ENCODE data around the gene CDK11A.
"Not testable (repeated sequence)": the region's sequence is repeated elsewhere in the genome, so short reads cannot be mapped to it uniquely, and the experiment has no call there.

Gene CDK11A

GRCh38 chr1:1721201-1721600 is 3.0 kb downstream of the CDK11A start:
- no peak for DNase-seq

GRCh38 chr1:1715109-1715883 is 8.9 kb downstream of the CDK11A start:
- DNase-seq = not testable (repeated sequence)

GRCh38 chr1:1707897-1708296 is 16.3 kb downstream of the CDK11A start:
- DNase-seq = not testable (repeated sequence)

- not testable (repeated sequence) for DNase-seq
Observed at GRCh38 chr1:1707241-1707640, 16.9 kb downstream of the CDK11A start.

- not testable (repeated sequence) for DNase-seq
Observed at GRCh38 chr1:1705623-1706022, 18.5 kb downstream of the CDK11A start.

GRCh38 chr1:1704284-1704957 is 19.7 kb downstream of the CDK11A start:
- DNase-seq = not testable (repeated sequence)

- DNase-seq = no peak
Observed at GRCh38 chr1:1703796-1704195, 20.4 kb downstream of the CDK11A start.

GRCh38 chr1:1702506-1702905 is 21.7 kb downstream of the CDK11A start:
- not testable (repeated sequence) for DNase-seq

GRCh38 chr1:1700557-1700956 is 23.6 kb downstream of the CDK11A start:
- not testable (repeated sequence) for DNase-seq

- DNase-seq = not testable (repeated sequence)
Observed at GRCh38 chr1:1700067-1700466, 24.1 kb downstream of the CDK11A start.

- DNase-seq = not testable (repeated sequence)
Observed at GRCh38 chr1:1699061-1699460, 25.1 kb downstream of the CDK11A start.

GRCh38 chr1:1697358-1698183 is 26.6 kb downstream of the CDK11A start:
- DNase-seq = not testable (repeated sequence)

GRCh38 chr1:1696431-1697357 is 27.5 kb downstream of the CDK11A start:
- not testable (repeated sequence) for DNase-seq

- peak; percentile 90 for DNase-seq
Observed at GRCh38 chr1:1692714-1693647, 31.2 kb downstream of the CDK11A start, which contains the start of gene SLC35E2B. Gene SLC35E2B (minus strand): TSS chr1:1692795. CDS start chr1:1676699, 16,096 bp downstream.

- DNase-seq = peak; percentile 79
Observed at GRCh38 chr1:1692324-1692713, 31.8 kb downstream of the CDK11A start.

GRCh38 chr1:1691443-1691842 is 32.7 kb downstream of the CDK11A start:
- not testable (repeated sequence) for DNase-seq

GRCh38 chr1:1689526-1689925 is 34.6 kb downstream of the CDK11A start:
- not testable (repeated sequence) for DNase-seq

GRCh38 chr1:1687846-1688245 is 36.3 kb downstream of the CDK11A start:
- no peak for DNase-seq

- no peak for DNase-seq
Observed at GRCh38 chr1:1684031-1684681, 40.0 kb downstream of the CDK11A start.
